Activated naive CD8-positive, alpha-beta T cell treated with anti-CD3 and anti-CD28 coated beads for 36 hours (primary cell): ENCODE data around the gene AMIGO2. TPM values are rescaled to one million over a fixed set of nuclear protein-coding genes. Genes with fewer than 3 reads are reported as not detected.

Experiments used
- DNase-seq: peaks from one replicate; pipeline ENCODE4 v3.0.0; 2021
- H3K27ac Mint-ChIP-seq: one replicate; pipeline ENCODE4 v1.8.0; 2022; ENCODE audit warnings: mild to moderate bottlenecking, moderate library complexity, mixed read lengths
- H3K27me3 Mint-ChIP-seq: one replicate; pipeline ENCODE4 v1.8.0; 2022; ENCODE audit warnings: mild to moderate bottlenecking, mixed read lengths
- H3K36me3 Mint-ChIP-seq: one replicate; pipeline ENCODE4 v1.8.0; 2021; ENCODE audit warnings: mild to moderate bottlenecking, mixed read lengths
- H3K4me1 Mint-ChIP-seq: one replicate; pipeline ENCODE4 v1.8.0; 2021; ENCODE audit warnings: mixed read lengths
- H3K4me3 Mint-ChIP-seq: one replicate; pipeline ENCODE4 v1.8.0; 2022; ENCODE audit warnings: mild to moderate bottlenecking, moderate library complexity, mixed read lengths
- H3K9me3 Mint-ChIP-seq: one replicate; pipeline ENCODE4 v1.8.0; 2022; ENCODE audit warnings: mixed read lengths
- total RNA-seq, 2 experiments: library from RNA; stranded (reverse); gene quantifications; one replicate each; pipeline ENCODE4 v1.2.3, GENCODE V29; 2021

Gene AMIGO2
- total RNA-seq, 2 experiments from 2014 or later = 19.0 to 20.6 TPM

DNA sequence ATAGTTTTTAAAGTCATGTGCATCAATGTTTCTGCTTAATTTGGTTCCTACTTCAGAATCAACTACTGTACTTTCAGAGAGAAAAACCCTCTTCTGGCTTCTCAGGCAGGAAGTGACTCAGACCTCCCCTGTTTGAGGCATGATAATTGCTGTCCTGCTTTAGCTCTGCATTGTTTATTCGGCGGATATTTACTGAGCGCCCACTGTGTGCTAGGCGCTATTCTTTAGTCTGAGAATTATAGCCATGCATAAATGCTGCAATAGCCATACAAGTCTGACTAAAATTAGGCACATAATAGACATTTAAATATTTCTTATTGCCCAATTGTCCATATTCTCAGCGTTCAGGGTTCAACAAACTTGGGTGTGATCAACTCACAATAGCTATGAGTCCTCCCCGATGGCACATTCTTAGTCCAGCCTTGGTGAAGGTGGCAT is 6.1 kb upstream of the AMIGO2 start:
- peak overlapping the region; percentile 32 for H3K4me3 Mint-ChIP-seq

DNA sequence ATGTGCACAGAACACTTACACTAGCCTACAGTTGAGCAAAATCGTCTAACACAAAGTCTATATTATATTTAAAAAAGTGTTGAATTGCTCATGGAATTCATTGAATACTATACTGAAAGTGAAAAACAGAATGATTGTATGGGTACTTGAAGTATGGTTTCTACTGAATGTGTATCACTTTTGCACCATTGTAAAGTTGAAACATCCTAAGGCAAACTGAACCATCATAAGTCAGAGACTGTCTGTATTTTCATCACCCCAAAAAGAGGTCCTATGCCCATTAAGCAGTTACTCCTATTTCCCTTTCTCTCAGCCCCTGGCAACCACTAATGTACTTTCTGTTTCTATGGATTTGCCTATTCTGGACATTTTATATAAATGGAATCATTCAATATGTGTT is 4.4 kb upstream of the AMIGO2 start:
- Mint-ChIP-seq H3K27me3 (no peaks in the 10 kb centered on the region), H3K9me3 (peaks cover 4% of the 10 kb centered on the region), H3K4me1 (peaks cover 66% of the 10 kb centered on the region), H3K36me3 (peaks cover 22% of the 10 kb centered on the region), H3K27ac (peak overlapping the region; percentile 85), H3K4me3 (peak overlapping the region; percentile 15)
- no peak for DNase-seq

More for the DNA sequence above, 6.1 kb upstream of the AMIGO2 start:
- H3K36me3 Mint-ChIP-seq = peaks cover 26% of the 10 kb centered on the region
- peak overlapping the region; percentile 65 for H3K27ac Mint-ChIP-seq
- peak; percentile 39 for DNase-seq
- peaks cover 61% of the 10 kb centered on the region for H3K4me1 Mint-ChIP-seq
- H3K9me3 Mint-ChIP-seq = peaks cover 14% of the 10 kb centered on the region
- no peaks in the 10 kb centered on the region for H3K27me3 Mint-ChIP-seq

DNA sequence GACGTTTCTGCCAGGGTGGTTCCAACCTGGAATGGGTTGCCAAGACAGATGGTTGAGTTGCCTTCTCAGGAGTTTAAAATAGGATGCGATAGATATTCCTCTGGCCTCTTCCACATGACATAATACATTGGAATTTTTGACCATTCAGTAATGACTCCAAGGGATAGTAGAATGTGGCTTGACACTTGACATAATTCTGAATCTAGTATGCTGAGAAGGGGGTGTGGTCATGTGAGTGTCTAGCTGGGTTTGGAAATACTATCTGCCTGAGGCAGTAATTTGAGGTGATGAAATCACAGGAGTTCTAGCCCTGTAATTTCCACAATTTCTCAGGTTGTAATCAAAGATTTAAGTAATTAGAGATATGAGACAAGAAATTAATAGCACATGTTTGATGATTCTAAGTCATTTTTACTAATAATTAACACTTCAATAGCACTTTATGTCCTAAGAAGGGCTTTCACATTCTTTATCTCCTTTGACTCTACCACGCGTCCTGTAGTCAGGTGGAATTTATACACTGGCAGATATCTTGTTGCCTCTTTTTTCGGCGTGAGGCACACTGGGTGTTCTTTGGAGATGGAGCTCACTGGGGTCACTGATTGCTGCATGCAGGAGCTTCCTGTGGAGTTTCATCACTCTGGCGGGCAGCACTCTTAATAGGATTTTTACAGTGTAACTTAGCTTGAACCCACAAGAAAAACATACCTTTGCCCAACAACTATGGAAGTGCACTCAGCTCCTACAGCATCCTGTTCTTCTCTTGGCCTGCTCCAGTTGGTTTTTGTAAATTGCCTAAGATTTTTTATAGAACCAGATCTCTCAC is 3.2 kb upstream of the AMIGO2 start:
- Mint-ChIP-seq H3K27me3 (no peaks in the 10 kb centered on the region), H3K4me1 (peaks cover 72% of the 10 kb centered on the region), H3K4me3 (peak overlapping the region; percentile 8), H3K36me3 (peaks cover 26% of the 10 kb centered on the region), H3K9me3 (no peaks in the 10 kb centered on the region), H3K27ac (peak overlapping the region; percentile 85)
- no peak for DNase-seq

DNA sequence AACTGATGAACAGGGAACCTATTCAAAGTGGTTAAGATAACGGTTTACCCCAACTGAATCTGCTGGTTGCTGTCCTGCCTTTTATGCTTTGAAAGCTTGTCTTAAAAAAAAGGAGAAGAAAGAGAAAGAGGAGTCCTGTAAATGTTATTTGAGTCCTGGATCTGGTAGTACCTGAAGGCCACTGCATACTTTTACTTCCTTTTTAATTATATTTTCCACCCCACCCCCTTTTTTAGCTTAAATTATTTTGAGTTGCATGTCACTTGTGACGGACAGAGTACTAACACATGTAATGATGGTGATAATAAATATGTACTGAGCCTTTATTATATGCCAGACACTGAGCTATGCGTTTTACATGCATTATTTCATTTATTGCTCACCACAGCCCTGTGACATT is 2.5 kb upstream of the AMIGO2 start:
- H3K4me1 Mint-ChIP-seq = peaks cover 78% of the 10 kb centered on the region
- H3K27me3 Mint-ChIP-seq = no peaks in the 10 kb centered on the region
- peak overlapping the region; percentile 85 for H3K27ac Mint-ChIP-seq

DNA sequence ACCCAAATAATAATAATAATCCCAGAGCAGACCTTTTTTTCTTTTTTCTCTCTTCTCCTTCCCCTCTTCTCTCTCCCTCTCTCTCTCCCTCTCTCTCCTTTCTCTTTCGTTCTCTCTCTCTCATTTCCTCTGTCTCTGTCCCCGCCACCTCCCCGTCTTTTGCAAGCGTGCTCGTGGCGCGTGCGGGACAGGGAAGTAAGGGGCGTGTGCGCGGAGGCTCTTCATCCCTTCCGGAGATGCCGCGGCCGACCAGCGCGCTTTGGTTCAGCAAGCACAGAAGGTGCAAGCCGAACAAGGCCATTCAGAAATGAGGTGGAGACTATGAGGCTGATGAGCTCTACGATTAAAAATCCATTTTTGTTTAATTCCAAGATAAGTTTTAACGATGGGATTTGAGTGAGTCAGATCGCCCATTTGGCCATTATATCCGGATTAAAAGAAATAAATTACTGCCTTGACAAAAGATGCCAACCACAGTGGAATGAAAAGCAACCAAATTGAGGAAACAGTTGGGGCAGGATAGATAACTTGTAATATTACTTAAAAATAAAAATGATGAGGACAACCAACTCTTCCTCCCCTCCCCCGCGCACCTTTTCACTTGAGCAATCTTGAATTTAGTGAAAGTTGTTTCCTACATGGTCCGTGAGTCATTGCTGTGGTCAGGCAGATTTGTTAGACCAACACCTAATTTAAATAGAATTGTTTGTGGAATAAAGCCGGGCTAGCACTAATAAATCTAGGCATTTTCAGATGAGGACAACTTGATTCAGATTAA is 1.2 kb upstream of the AMIGO2 start:
- peak; percentile 72 for DNase-seq
- H3K36me3 Mint-ChIP-seq = peaks cover 40% of the 10 kb centered on the region
- H3K27me3 Mint-ChIP-seq = no peaks in the 10 kb centered on the region
- H3K4me1 Mint-ChIP-seq = peaks cover 80% of the 10 kb centered on the region
- H3K4me3 Mint-ChIP-seq = peak overlapping the region; percentile 98
- H3K27ac Mint-ChIP-seq = peak overlapping the region; percentile 98
- H3K9me3 Mint-ChIP-seq = no peaks in the 10 kb centered on the region

More for the DNA sequence above, 2.5 kb upstream of the AMIGO2 start:
- Mint-ChIP-seq H3K9me3 (no peaks in the 10 kb centered on the region), H3K4me3 (peak overlapping the region; percentile 8), H3K36me3 (peaks cover 33% of the 10 kb centered on the region)
- no peak for DNase-seq

DNA sequence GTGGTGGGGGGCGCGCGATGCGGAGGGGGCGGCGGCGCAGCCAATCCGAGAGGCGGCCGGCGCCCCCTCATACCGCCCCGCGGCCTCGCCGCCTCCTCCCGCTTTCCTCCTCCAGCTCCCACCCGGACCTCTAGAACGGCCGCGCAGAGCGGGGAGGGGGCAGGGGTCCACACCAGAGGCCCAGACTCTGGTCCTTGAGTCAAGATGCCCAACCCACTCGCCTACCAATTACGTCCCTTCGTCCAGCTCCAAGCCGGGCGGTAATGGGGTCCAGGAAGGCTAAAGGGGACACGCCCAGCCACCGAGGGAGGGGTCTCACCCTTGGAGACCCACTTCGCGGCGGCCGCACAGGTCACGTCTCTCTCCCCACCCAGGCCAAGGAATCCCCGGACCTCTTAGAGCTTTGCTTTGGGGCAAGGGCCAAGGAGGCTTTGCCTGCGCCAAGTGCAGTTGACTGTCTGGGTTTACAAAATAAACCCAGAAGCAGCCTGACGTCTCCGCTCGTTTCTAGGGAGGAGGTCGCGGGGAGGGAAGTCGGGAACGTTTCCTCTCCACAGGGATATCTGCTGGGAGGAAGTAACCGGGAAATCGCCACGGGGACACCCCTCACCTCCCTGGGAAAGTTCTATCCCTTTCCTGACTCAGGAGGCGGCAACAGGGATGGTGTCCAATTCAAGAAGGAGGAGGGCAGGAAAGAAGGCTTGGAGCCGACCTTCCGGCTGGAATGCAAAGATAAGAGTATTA is 394 bp upstream of the AMIGO2 start:
- Mint-ChIP-seq H3K4me3 (peak overlapping the region; percentile 98), H3K4me1 (peaks cover 79% of the 10 kb centered on the region), H3K27me3 (no peaks in the 10 kb centered on the region), H3K9me3 (no peaks in the 10 kb centered on the region), H3K27ac (peak overlapping the region; percentile 98), H3K36me3 (peaks cover 45% of the 10 kb centered on the region)
- peak; percentile 37 for DNase-seq

DNA sequence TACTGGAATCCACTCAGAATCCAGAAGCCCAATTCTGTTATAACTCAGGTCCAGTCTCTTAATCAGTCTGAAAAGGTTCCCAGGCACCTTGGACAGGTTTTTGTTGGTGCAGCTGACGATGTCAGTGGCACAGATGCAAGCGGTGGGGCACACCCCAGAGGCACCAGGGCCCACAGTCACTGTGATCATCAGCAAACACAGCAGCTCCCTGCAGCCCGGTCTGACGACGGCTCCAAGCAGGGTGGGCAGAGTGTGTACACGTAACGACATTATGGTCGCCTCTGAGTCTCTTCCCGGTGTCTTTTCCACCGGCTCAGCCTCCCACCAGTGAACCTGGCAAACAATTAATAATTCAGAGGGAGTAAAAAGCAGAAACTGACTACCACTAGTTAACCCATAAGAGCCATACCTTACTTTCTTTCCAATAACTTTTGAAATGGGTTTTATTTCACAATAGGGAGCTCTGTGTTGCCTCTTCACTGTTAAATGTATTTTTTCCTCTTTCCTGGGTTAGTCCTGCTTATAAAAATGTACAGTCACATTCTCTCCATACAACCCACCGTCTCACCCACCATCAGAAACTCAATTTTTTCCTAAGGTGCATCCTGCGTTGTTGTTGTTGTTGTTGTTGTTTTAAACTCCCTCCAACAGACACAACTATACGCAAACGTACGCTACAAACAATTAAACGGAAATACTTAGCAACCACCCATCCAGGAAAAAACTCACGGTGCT is 859 bp downstream of the AMIGO2 start:
- Mint-ChIP-seq H3K9me3 (no peaks in the 10 kb centered on the region), H3K27ac (peak overlapping the region; percentile 98), H3K36me3 (peaks cover 47% of the 10 kb centered on the region), H3K4me3 (peak overlapping the region; percentile 94), H3K4me1 (peaks cover 70% of the 10 kb centered on the region), H3K27me3 (no peaks in the 10 kb centered on the region)
- DNase-seq = peak; percentile 48

DNA sequence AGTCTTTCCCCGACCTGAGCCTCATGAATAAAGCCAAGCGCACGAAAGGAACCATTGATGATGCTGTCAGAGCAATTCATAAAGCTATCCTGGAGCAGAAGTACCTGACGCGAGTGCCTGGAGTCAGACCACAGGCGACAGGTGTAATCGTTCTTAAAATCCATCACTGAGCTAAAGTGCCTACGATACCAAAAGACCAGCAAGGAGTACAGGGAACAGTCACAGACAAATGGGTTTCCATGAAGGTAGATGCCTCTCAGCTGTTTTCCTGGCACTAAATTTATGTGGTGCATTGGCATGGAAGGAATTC is 1.7 kb downstream of the AMIGO2 start:
- Mint-ChIP-seq H3K9me3 (no peaks in the 10 kb centered on the region), H3K36me3 (peaks cover 40% of the 10 kb centered on the region), H3K4me3 (peak overlapping the region; percentile 94), H3K27ac (peak overlapping the region; percentile 98), H3K4me1 (peaks cover 61% of the 10 kb centered on the region), H3K27me3 (no peaks in the 10 kb centered on the region)
- no peak for DNase-seq

DNA sequence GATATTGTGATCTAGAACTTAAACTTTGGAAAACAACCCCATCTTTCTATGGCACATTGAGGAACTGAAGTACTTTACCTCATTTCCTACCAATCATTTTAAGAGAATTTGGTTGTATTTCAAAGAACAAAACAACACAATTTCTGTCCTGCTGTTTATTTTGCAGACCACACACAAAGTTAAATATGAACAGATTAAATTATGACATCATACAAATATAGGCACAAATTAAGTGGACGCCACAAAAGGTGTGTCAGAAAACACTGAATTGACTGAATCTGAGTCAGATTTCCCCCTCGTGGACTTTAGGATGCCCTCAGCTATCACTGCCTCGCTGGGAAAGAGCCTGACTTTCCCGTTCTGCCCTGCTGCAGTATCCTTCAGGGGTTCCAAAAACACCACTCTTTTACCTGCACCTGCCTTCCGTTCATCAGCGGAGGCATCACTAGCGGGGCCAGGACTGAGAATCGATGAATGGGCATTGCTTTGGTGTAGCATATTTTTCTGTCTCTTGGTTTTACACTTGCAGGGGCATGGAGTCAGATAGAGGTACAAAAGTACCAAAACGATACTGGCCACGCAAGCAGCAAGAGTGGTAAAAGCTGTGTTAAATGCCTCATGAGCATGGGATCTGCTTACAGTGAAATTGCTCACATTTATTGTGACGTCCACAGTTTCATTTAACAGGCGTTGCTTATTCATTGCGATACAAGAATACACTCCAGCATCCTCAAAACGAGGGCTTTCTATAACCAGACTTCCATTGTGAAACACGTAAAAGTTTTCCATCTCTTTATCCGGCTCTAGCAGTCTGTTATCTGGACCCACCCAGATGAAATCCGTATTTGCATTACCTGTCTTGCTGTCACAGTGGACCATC is 2.3 kb downstream of the AMIGO2 start:
- DNase-seq = no peak
- Mint-ChIP-seq H3K27ac (peak overlapping the region; percentile 98), H3K9me3 (no peaks in the 10 kb centered on the region), H3K36me3 (peaks cover 40% of the 10 kb centered on the region), H3K4me3 (peak overlapping the region; percentile 94), H3K27me3 (no peaks in the 10 kb centered on the region), H3K4me1 (peaks cover 55% of the 10 kb centered on the region)

DNA sequence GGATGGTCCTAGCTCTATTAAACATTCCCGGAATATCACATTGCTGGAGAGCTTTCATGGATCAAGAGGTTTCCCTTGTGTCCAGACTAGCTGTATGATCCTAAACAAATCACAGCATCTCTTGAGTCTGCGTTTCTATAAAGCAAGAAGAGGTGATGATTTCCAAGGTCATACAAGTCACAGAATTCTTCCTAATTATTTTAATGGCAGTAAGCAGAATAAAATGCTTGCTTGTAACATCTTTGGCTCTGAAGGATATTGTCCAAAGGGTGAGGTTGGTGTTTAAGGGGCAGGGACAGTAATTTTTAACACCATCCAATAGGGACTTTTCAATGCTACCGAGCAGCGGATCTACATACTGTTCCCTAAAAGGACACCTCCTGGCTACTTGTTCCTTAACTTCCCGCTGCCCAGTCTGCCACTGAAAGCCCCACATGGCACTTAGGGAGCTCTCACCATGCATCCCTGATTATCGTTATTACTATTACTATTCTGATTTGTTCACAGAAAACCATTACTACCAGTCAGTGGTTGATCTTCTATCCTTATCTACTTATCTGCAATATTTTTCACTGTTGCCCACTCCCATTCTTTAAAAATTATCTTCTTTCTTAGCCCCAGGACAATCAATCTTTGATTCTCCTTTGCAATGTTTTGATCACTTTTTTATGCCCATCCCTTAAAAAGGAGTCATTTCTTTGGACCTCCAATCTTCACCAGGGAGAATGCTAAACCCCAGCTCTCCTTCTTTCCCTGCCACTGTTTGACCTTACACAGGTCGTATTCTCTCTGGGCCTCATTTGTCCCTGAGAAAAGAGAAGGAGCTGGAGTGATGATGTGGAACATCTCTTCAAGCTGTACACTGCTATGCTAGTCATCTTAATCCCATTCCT is 4.3 kb downstream of the AMIGO2 start:
- no peak for DNase-seq
- Mint-ChIP-seq H3K36me3 (peaks cover 33% of the 10 kb centered on the region), H3K27ac (no peak overlapping the region), H3K9me3 (no peaks in the 10 kb centered on the region), H3K4me1 (peaks cover 46% of the 10 kb centered on the region), H3K27me3 (no peaks in the 10 kb centered on the region), H3K4me3 (no peak overlapping the region)

DNA sequence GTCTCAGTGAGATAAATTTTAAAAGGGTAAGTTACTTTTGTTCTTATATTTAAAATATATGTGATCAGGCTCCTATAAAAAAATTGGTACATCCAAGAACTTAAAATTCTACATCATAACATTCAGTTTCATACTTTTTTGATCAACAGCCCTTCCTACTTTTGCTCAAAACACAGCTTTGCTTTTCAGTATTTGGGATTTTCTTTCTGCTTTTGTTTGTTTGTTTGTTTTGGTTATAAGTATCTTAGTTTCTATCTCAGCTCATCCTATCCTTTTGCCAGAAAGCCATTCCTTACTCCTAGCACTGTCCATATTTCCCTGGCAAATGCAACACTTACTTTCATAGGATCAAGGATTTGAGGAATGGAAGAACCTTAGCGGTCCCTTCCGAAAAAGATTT is 5.0 kb downstream of the AMIGO2 start:
- no peaks in the 10 kb centered on the region for H3K27me3 Mint-ChIP-seq
- H3K4me3 Mint-ChIP-seq = no peak overlapping the region
- H3K9me3 Mint-ChIP-seq = no peaks in the 10 kb centered on the region
- H3K4me1 Mint-ChIP-seq = peaks cover 44% of the 10 kb centered on the region
- H3K36me3 Mint-ChIP-seq = peaks cover 33% of the 10 kb centered on the region
- no peak overlapping the region for H3K27ac Mint-ChIP-seq
- DNase-seq = no peak

DNA sequence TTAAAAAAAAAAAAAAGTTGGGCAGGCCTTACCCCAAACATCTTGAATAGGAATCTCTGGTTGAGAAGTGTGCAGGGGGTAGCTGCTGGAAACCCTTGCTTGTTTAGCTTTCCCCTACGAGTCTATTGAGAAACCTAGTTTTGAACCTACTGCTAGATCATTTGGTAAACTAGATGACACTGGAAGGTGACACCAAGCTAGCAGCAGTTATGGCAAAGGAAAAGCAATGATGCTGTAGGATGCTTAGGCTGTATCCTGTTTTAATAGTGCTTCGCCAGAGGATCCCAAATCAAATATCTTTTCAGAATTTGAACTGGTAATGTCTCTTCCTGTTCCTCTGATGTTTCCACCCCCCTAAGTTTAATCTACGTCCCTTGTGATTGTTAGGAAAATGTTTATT is 5.8 kb downstream of the AMIGO2 start:
- no peak overlapping the region for H3K4me3 Mint-ChIP-seq

DNA sequence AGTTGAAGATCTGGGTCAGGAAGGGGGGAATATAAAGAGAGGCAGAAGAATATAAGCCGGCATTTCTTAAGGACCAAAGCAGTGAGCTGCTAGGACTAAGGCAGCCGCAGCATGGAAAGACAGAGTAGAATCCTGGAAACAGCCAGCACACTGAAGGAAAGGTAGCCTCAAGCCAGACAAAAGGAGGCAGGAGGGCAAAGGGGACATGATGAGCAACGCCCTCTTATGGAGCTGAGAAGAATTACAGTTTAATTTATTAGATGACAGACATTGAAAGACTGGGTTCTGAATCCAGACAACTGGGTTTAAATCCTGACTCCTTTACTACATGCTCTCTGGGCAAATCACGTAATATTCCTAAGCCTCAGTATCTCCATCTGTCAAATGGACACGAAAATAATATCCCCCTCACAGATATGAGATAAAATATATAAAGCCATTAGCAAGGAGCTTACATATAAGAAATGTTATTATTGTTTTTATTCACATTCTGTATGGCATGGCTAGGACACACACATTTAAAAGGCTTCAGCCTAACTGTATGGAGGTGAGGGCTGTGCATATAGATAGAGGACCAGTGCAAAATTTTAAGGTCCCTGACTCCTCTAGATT is 8.4 kb downstream of the AMIGO2 start:
- Mint-ChIP-seq H3K4me1 (peaks cover 31% of the 10 kb centered on the region), H3K9me3 (no peaks in the 10 kb centered on the region), H3K27me3 (no peaks in the 10 kb centered on the region), H3K27ac (no peak overlapping the region), H3K36me3 (peaks cover 11% of the 10 kb centered on the region), H3K4me3 (no peak overlapping the region)
- no peak for DNase-seq

More for the DNA sequence above, 5.8 kb downstream of the AMIGO2 start:
- Mint-ChIP-seq H3K9me3 (no peaks in the 10 kb centered on the region), H3K27me3 (no peaks in the 10 kb centered on the region), H3K4me1 (peaks cover 44% of the 10 kb centered on the region), H3K36me3 (peaks cover 29% of the 10 kb centered on the region), H3K27ac (no peak overlapping the region)
- no peak for DNase-seq
